ENCODE measurements around the gene RRAGD. TPM values are rescaled to one million over a fixed set of nuclear protein-coding genes. Genes with fewer than 3 reads are reported as not detected.
A peak's percentile ranks its signal among the peaks of the same experiment; 100 is the strongest.

The RRAGD gene
- total and polyA plus RNA-seq, 2 of the 13 experiments (the other 11 are each of a cell fraction or from before 2014, with no cell fraction given), result 0.35 to 0.53 TPM

DNA sequence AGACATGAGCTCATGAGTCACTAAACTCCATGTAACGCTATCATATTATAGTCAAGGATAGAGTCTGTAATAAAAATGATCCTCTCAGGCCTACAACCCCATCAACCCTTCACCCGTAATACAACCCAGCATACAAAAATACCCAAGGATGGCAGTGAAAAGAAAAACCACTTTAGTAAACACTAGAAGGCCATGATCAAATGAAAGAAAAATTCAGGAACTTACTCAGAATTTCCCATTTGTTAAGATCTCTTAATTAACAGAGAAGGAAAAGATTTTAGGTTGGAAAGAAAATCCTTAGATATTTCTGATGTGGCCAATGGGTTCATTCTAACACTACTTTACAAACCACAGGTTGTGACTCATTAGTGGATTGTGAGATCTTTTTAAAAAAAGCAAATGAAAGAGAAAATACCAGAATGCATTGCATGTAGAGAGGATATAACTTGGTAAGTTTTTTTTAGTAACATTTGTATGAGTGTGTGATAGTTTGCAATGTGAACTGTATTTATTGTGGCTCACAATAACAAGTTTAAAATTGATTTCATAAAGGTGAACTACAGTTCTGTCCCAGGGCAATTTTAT is 51.6 kb downstream of the RRAGD start (continued):
- TF ChIP-seq, protein P1, sequence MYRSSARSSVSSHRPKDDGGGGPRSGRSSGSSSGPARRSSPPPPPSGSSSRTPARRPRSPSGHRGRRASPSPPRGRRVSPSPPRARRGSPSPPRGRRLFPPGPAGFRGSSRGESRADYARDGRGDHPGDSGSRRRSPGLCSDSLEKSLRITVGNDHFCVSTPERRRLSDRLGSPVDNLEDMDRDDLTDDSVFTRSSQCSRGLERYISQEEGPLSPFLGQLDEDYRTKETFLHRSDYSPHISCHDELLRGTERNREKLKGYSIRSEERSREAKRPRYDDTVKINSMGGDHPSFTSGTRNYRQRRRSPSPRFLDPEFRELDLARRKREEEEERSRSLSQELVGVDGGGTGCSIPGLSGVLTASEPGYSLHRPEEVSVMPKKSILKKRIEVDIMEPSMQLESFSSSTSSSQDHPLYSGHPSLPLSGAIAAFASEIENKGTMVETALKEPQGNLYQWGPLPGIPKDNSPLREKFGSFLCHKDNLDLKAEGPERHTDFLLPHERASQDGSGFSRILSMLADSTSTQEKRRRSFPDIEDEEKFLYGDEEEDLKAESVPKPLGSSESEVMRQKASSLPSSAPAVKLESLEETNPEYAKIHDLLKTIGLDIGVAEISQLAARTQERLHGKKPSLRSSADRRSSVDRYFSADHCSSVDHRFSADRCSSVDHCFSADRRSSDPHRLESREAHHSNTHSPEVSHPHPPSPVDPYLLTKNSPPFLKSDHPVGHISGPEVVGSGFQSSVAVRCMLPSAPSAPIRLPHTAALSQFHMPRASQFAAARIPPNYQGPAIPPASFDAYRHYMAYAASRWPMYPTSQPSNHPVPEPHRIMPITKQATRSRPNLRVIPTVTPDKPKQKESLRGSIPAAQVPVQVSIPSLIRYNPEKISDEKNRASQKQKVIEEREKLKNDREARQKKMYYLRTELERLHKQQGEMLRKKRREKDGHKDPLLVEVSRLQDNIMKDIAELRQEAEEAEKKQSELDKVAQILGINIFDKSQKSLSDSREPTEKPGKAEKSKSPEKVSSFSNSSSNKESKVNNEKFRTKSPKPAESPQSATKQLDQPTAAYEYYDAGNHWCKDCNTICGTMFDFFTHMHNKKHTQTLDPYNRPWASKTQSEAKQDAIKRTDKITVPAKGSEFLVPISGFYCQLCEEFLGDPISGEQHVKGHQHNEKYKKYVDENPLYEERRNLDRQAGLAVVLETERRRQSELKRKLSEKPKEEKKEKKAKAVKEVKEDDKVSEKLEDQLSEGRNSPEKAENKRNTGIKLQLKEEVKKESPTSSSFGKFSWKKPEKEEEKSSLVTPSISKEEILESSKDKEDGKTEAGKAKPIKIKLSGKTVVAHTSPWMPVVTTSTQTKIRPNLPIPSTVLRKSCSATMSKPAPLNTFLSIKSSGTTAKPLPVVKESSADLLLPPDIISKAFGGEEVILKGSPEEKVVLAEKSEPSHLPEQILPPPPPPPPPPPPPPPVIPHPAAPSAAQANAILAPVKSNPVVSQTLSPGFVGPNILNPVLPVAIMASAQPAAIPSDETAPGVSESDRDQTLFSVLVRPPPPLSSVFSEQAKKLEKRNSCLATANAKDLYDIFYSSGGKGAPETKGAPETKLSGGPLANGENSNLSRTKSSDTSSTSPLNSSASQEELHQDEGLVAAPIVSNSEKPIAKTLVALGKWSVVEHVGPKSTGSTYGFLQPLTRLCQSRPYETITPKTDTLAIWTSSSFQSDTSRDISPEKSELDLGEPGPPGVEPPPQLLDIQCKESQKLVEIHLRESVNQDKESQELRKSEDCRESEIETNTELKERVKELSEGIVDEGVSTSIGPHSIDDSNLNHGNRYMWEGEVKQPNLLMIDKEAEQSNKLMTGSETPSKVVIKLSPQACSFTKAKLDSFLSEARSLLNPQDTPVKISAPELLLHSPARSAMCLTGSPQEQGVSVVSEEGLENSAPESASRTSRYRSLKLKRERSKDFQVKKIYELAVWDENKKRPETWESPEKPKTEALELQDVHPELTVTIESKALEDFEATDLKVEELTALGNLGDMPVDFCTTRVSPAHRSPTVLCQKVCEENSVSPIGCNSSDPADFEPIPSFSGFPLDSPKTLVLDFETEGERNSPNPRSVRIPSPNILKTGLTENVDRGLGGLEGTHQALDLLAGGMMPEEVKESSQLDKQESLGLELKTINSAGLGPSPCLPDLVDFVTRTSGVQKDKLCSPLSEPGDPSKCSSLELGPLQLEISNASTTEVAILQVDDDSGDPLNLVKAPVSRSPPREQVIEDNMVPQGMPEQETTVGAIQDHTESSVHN (CRISPR knock-in tag; IDR thresholded peaks at IDR 0.05), result no peak

DNA sequence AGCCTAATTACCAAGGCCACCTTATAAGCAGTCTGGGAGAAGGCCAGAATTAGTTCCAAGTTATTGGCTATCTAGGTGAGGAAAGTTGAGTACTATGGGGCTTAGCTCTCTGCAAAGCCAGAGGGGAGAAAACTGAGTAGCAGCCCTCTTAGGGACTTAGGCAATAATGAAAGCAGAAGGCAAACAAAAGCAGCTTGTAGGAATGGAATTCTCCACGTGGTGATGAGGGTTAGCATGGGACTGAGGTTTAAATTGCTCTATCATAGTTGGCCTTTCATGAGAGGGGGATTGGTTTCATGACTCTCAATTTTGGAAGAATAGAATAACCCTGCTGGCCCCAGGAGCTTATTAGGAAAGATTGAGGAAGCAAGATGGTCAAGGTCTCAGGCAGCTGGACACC is 52.5 kb downstream of the RRAGD start:
- no TSS peak for BruUV-seq (replicated peaks)
- no peaks in the 10 kb centered on the region for H4K20me1 ChIP-seq (ENCODE audit: insufficient read depth, low read length)
- no peak overlapping the region for H3K4me2 ChIP-seq (ENCODE audit: low read depth, low read length)
- intact Hi-C loops (cut with micrococcal nuclease; ENCODE audit: unreplicated experiment), result no loop called here
- CTCF ChIA-PET (ENCODE audit: low intra/inter-chr PET ratio, low total read pairs), result no interaction called here
- in situ Hi-C loops (cut with HindIII; ENCODE audit: extremely low pct_ligation_motif_present, low pct_unique_long_range_greater_than_20kb), result no loop called here
- H3K79me2 ChIP-seq (ENCODE audit: insufficient read depth, low read length), result no peaks in the 10 kb centered on the region
- FAIRE-seq (no peak), ATAC-seq (peak; percentile 55; the same call in 2 of the 3 replicates), DNase-seq (ENCODE audit: low spot score) (no peak)
- H3K27ac ChIP-seq (ENCODE audit: extremely low read length, insufficient read depth, low read length), result no peak overlapping the region
- POLR2A ChIA-PET, result no interaction called here
- WGBS (ENCODE audit: low lambda C conversion rate), result 7% methylated on average over 1 of the region's 1 CpG
- H3K4me3 ChIP-seq (replicated peaks in 1 of 3; ENCODE audit: insufficient read depth in 1 of 3, low read depth in 2 of 3, low read length in 3 of 3), result no peak overlapping the region
- no peaks in the 10 kb centered on the region for H3K9me3 ChIP-seq (ENCODE audit: low read length)
- H3K36me3 ChIP-seq (replicated peaks in 1 of 2; ENCODE audit: control insufficient read depth in 1 of 2, insufficient read depth in 2 of 2, low read length in 2 of 2), result no peaks in the 10 kb centered on the region
- no peak for TF ChIP-seq NR1H2 (CRISPR knock-in tag; IDR thresholded peaks at IDR 0.05; ENCODE audit: borderline replicate concordance, low read depth)
- no peak for TF ChIP-seq RCOR2 (CRISPR knock-in tag; IDR thresholded peaks at IDR 0.05)
- TF ChIP-seq, protein P2, sequence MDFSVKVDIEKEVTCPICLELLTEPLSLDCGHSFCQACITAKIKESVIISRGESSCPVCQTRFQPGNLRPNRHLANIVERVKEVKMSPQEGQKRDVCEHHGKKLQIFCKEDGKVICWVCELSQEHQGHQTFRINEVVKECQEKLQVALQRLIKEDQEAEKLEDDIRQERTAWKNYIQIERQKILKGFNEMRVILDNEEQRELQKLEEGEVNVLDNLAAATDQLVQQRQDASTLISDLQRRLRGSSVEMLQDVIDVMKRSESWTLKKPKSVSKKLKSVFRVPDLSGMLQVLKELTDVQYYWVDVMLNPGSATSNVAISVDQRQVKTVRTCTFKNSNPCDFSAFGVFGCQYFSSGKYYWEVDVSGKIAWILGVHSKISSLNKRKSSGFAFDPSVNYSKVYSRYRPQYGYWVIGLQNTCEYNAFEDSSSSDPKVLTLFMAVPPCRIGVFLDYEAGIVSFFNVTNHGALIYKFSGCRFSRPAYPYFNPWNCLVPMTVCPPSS (IDR thresholded peaks at IDR 0.05), result no peak
- no peak for TF ChIP-seq ZNF746 (CRISPR knock-in tag; IDR thresholded peaks at IDR 0.05)
- TF ChIP-seq, protein P3, sequence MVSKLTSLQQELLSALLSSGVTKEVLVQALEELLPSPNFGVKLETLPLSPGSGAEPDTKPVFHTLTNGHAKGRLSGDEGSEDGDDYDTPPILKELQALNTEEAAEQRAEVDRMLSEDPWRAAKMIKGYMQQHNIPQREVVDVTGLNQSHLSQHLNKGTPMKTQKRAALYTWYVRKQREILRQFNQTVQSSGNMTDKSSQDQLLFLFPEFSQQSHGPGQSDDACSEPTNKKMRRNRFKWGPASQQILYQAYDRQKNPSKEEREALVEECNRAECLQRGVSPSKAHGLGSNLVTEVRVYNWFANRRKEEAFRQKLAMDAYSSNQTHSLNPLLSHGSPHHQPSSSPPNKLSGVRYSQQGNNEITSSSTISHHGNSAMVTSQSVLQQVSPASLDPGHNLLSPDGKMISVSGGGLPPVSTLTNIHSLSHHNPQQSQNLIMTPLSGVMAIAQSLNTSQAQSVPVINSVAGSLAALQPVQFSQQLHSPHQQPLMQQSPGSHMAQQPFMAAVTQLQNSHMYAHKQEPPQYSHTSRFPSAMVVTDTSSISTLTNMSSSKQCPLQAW (CRISPR knock-in tag; IDR thresholded peaks at IDR 0.05), result no peak
- TF ChIP-seq, protein P4, sequence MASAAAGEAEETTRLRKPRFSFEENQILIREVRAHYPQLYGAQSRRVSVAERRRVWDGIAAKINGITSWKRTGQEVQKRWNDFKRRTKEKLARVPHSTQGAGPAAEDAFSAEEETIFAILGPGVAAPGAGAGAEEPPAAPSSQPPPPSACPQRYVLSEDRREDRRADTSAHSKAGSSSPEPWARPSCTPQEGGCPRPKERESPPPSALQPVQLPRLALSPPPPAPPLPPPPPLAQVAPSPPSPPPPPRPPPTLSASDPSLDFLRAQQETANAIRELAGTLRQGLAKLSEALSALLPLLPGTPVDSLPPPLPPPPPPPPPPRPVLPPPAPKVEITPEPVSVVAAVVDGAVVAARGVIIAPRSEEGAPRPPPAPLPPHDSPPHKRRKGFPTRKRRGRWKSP (CRISPR knock-in tag; IDR thresholded peaks at IDR 0.05), result no peak
- TF ChIP-seq REXO4 (CRISPR knock-in tag; IDR thresholded peaks at IDR 0.05; ENCODE audit: borderline replicate concordance), result no peak
- no peak for TF ChIP-seq FOXO1 (CRISPR knock-in tag; IDR thresholded peaks at IDR 0.05)
- no peak for TF ChIP-seq ATM (IDR thresholded peaks at IDR 0.05; ENCODE audit: borderline replicate concordance)
- no peak overlapping the region for H3K9ac ChIP-seq (ENCODE audit: insufficient read depth, low read depth, low read length)
- no peak overlapping the region for H2AFZ ChIP-seq (ENCODE audit: low read length)
- no peaks in the 10 kb centered on the region for H3K27me3 ChIP-seq (ENCODE audit: control insufficient read depth in 1 of 2, insufficient read depth in 2 of 2, low read length in 2 of 2)
- H3K4me1 ChIP-seq (ENCODE audit: insufficient read depth, low read length), result no peaks in the 10 kb centered on the region

All from HepG2 (cell line).